ENCODE data around the gene ETV3L. TPM values are rescaled to one million over a fixed set of nuclear protein-coding genes. Genes with fewer than 3 reads are reported as not detected.

ETV3L gene
- polyA plus RNA-seq, 1 experiment, result not detected

- ChIA-PET POLR2A (no interaction called here), CTCF (interaction anchor here (0.7 to 5.5 kb wide), 5 partner anchors 9 to 46 kb away, joined by 3 to 24 read pairs (median 6); no protein-coding TSS in a partner anchor)
- H3K4me3 ChIP-seq (ENCODE audit: low read depth, low read length), result no peak overlapping the region
- 0 out of 2 replicates have a peak, but pooled peaks have one; percentile 4 for TF ChIP-seq CTCF (IDR thresholded peaks at IDR 0.05; ENCODE audit: insufficient read depth, low read depth, low read length)
- no peaks in the 10 kb centered on the region for H3K27me3 ChIP-seq (ENCODE audit: control insufficient read depth, insufficient read depth, low read length)
- H3K36me3 ChIP-seq (ENCODE audit: control insufficient read depth, insufficient read depth, low read length), result peaks cover 6% of the 10 kb centered on the region
- DNase-seq (ENCODE audit: low read depth), result no peak
Observed at GRCh38 chr1:157136133-157136532, 36.5 kb upstream of the ETV3L start.

GRCh38 chr1:157135646-157136045 lies 36.0 kb upstream of the ETV3L start:
- ChIA-PET CTCF (interaction anchor here (0.7 to 5.5 kb wide), 6 partner anchors 8 to 61 kb away, joined by 3 to 24 read pairs (median 5); no protein-coding TSS in a partner anchor), POLR2A (interaction anchor here (0.6 kb wide), 1 partner anchor 14 kb away, joined by 5 read pairs; no protein-coding TSS in a partner anchor)
- TF ChIP-seq CTCF (IDR thresholded peaks at IDR 0.05; ENCODE audit: insufficient read depth, low read depth, low read length), result no peak
- no peak overlapping the region for H3K4me3 ChIP-seq (ENCODE audit: low read depth, low read length)
- no peaks in the 10 kb centered on the region for H3K27me3 ChIP-seq (ENCODE audit: control insufficient read depth, insufficient read depth, low read length)
- no peak for DNase-seq (ENCODE audit: low read depth)
- peaks cover 6% of the 10 kb centered on the region for H3K36me3 ChIP-seq (ENCODE audit: control insufficient read depth, insufficient read depth, low read length)

DNA sequence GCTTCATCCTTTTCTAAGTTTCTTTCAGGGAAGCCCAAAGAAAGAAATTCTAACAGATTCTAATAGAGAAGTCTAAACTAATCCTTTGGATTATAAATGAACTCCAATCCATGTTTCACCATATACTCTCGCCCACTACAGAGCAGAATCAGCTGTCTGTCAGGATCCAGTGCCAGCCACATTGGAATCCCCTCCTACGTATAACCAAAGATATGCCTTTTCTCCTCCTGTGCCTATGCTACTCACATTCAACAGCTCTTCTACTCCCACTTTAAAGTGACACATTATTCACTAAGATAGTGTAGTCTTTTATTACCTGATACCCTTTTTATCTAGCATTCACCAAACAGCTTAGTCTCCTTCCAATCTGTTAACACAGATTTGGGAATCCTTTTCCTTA lies 35.5 kb upstream of the ETV3L start:
- DNase-seq (ENCODE audit: low read depth), result no peak
- ChIA-PET CTCF (interaction anchor here (1.3 to 5.5 kb wide), 4 partner anchors 12 to 61 kb away, joined by 4 to 24 read pairs (median 13); no protein-coding TSS in a partner anchor), POLR2A (interaction anchor here (0.6 kb wide), 1 partner anchor 13 kb away, joined by 5 read pairs; no protein-coding TSS in a partner anchor)
- Histone ChIP-seq H3K27me3 (ENCODE audit: control insufficient read depth, insufficient read depth, low read length) (no peaks in the 10 kb centered on the region), H3K36me3 (ENCODE audit: control insufficient read depth, insufficient read depth, low read length) (peaks cover 6% of the 10 kb centered on the region), H3K4me3 (ENCODE audit: low read depth, low read length) (no peak overlapping the region)
- no peak for TF ChIP-seq CTCF (IDR thresholded peaks at IDR 0.05; ENCODE audit: insufficient read depth, low read depth, low read length)

- POLR2A ChIA-PET, result no interaction called here
- no peaks in the 10 kb centered on the region for H3K27me3 ChIP-seq (ENCODE audit: control insufficient read depth, insufficient read depth, low read length)
- peaks cover 6% of the 10 kb centered on the region for H3K36me3 ChIP-seq (ENCODE audit: control insufficient read depth, insufficient read depth, low read length)
- TF ChIP-seq CTCF (IDR thresholded peaks at IDR 0.05; ENCODE audit: insufficient read depth, low read depth, low read length), result no peak
- CTCF ChIA-PET, result interaction anchor here (0.7 to 5.3 kb wide), 3 partner anchors 22 to 60 kb away, joined by 4 to 24 read pairs (median 4); no protein-coding TSS in a partner anchor
- H3K4me3 ChIP-seq (ENCODE audit: low read depth, low read length), result no peak overlapping the region
- no peak for DNase-seq (ENCODE audit: low read depth)
Observed at GRCh38 chr1:157134442-157134841, 34.8 kb upstream of the ETV3L start.

GRCh38 chr1:157133426-157133825 lies 33.8 kb upstream of the ETV3L start:
- POLR2A ChIA-PET, result no interaction called here
- H3K36me3 ChIP-seq (ENCODE audit: control insufficient read depth, insufficient read depth, low read length), result peaks cover 6% of the 10 kb centered on the region

More at GRCh38 chr1:157133426-157133825, 33.8 kb upstream of the ETV3L start:
- Histone ChIP-seq H3K4me3 (ENCODE audit: low read depth, low read length) (no peak overlapping the region), H3K27me3 (ENCODE audit: control insufficient read depth, insufficient read depth, low read length) (no peaks in the 10 kb centered on the region)
- CTCF ChIA-PET, result interaction anchor here (5.3 kb wide), 1 partner anchor 23 kb away, joined by 24 read pairs; no protein-coding TSS in a partner anchor
- no peak for DNase-seq (ENCODE audit: low read depth)
- TF ChIP-seq CTCF (IDR thresholded peaks at IDR 0.05; ENCODE audit: insufficient read depth, low read depth, low read length), result no peak
